ENCODE data around the gene MACO1. TPM values are rescaled to one million over a fixed set of nuclear protein-coding genes. Genes with fewer than 3 reads are reported as not detected.
"Not testable (repeated sequence)": the region's sequence is repeated elsewhere in the genome, so short reads cannot be mapped to it uniquely, and the experiment has no call there.

Gene MACO1
- total and polyA plus RNA-seq, 2 of the 8 experiments (the other 6 are each of a cell fraction or from before 2014, with no cell fraction given), result 3.5 to 15.1 TPM

DNA sequence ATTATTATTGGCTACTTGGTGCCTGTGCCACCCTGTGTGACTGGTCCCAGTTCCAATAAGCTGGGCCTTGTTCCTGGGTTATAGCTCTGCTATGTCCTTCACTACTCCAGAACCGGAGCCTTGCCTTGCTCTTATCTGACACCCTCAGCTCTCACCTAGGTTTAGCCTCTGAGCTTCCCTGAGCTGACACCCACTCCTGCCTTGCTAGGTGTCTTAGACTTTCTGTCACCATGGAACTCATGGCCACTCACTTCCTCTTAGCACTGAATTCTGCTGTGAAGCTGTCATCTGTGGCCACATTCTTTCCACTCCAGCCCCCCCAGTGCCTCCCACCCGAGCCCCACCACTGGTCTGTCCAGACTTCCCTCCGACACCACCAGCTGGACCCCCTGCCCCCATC is 41.0 kb upstream of the MACO1 start:
- CTCF ChIA-PET (ENCODE audit: partially characterized antibody); H2BK5ac ChIP-seq (ENCODE audit: low read depth, low read length); H2AK5ac ChIP-seq (ENCODE audit: low read depth, low read length); H3K27me3 ChIP-seq (replicated peaks in 1 of 4; ENCODE audit: control insufficient read depth in 3 of 4, extremely low read depth in 1 of 4, insufficient read depth in 3 of 4, low read length in 3 of 4); H4K5ac ChIP-seq (ENCODE audit: insufficient read length, low read depth, low read length); FAIRE-seq; H3K23me2 ChIP-seq (ENCODE audit: low read depth, low read length); H3K36me3 ChIP-seq (ENCODE audit: control insufficient read depth in 2 of 4, insufficient read depth in 4 of 4, low read length in 3 of 4); H3K4ac ChIP-seq (replicated peaks; ENCODE audit: insufficient read length, low read depth, low read length); H3K18ac ChIP-seq (ENCODE audit: extremely low read depth, low read length); H3K14ac ChIP-seq (ENCODE audit: insufficient read length); H4K91ac ChIP-seq (replicated peaks; ENCODE audit: insufficient read length, low read length); H3K4me1 ChIP-seq (replicated peaks in 1 of 4; ENCODE audit: control insufficient read depth in 3 of 4, insufficient read depth in 4 of 4, low read length in 3 of 4); H3K79me1 ChIP-seq (ENCODE audit: low read depth, low read length); H2BK12ac ChIP-seq (ENCODE audit: low read depth, low read length); POLR2A ChIA-PET (ENCODE audit: partially characterized antibody); H3K79me2 ChIP-seq (ENCODE audit: control insufficient read depth in 1 of 2, insufficient read depth in 2 of 2, low read length in 2 of 2); H2AFZ ChIP-seq (ENCODE audit: low read length); H3K27ac ChIP-seq (ENCODE audit: low read depth, low read length); H3K56ac ChIP-seq (replicated peaks; ENCODE audit: insufficient read length, low read depth, low read length); H3K9ac ChIP-seq (replicated peaks in 1 of 4; ENCODE audit: extremely low read depth in 1 of 4, low read depth in 3 of 4, low read length in 3 of 4); H2BK120ac ChIP-seq (replicated peaks; ENCODE audit: low read depth, low read length); H3K4me3 ChIP-seq (ENCODE audit: extremely low read depth in 1 of 4, insufficient read depth in 2 of 4, low read depth in 3 of 4, low read length in 4 of 4); H3K9me3 ChIP-seq (ENCODE audit: insufficient read depth in 2 of 2, low read depth in 1 of 2, low read length in 1 of 2); H4K8ac ChIP-seq (ENCODE audit: extremely low read depth, insufficient read depth, low read length); H4K20me1 ChIP-seq (replicated peaks in 1 of 2; ENCODE audit: control insufficient read depth in 1 of 2, insufficient read depth in 2 of 2, low read length in 2 of 2); H2BK15ac ChIP-seq (ENCODE audit: low read length); H2BK20ac ChIP-seq (ENCODE audit: low read length); H3K23ac ChIP-seq (ENCODE audit: insufficient read length); H3K4me2 ChIP-seq (ENCODE audit: insufficient read depth in 1 of 2, low read depth in 2 of 2, low read length in 2 of 2): not testable (repeated sequence)
- DNase-seq (ENCODE audit: low read depth in 1 of 2, low spot score in 2 of 2), result peak in 1 of 2 experiments; percentile 13
- 89% methylated on average over 3 of the region's 3 CpGs; no CpG with 5 or more reads in 1 of the 2 experiments for WGBS, 2 experiments (ENCODE audit: extremely low coverage in 1 of 2, insufficient coverage in 1 of 2, insufficient read length in 1 of 2, insufficient replicate concordance in 2 of 2, low coverage in 1 of 2, low lambda C conversion rate in 2 of 2, missing lambda C conversion rate in 1 of 2)
